ENCODE measurements around the gene CDYL.

Gene CDYL

DNA sequence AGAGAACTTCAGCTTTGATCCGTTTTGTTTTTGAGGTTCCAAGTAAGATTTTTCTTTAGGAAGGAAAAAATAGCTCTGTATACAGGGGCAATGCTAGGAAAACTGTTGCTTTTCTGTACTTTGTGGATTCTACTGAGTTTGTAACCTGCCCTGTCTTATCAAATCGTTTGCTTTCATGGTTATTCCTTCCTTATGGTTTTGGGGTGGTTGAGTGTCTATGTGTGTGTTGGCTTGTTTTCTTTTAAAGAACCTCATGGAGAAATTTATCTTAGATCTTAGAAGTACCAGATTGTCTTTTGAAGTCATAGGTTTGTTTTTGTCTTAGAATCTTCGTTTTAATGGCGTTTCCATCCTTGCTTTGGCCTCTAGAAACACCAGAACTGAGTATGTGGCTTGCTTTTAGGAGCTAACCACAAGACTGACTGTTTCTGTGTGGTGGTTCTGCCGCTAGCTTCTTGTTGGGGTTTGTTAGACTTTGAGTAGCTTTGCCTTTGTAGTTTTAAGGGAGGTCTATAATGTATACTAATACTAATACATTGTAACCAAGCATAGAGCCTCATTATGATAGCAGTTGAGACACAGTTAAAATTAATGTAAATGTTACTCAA is 140.9 kb downstream of the CDYL start:
- no peak overlapping the region for H3K4me3 ChIP-seq (ENCODE audit: low read length)
- DNase-seq (ENCODE audit: low read depth, low spot score), result peak; percentile 94

DNA sequence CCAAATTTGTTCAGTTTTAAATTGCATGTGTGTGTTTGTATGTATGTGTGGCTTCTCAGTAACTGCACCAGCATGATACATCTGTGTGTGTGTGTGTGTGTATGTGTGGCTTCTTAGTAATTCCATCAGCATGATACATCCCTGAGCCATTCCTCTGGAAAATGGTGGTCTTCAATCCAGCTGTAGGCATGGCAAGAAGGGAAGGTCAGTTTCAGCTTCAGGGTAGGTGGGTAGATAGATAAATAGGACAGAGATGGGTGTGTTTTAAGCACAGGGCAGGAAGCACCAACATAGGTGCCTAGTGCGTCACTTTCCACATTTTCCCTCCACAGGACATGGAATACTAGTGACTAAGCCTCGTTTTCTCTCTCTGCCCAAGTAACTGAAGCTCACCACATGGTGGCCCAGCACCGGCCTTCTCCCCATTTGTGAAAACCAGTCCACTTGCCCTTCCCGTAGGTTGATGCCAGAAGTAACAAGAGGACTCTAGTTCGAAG is 144.8 kb downstream of the CDYL start:
- DNase-seq (ENCODE audit: low read depth, low spot score), result no peak
- no peak overlapping the region for H3K4me3 ChIP-seq (ENCODE audit: low read length)

DNA sequence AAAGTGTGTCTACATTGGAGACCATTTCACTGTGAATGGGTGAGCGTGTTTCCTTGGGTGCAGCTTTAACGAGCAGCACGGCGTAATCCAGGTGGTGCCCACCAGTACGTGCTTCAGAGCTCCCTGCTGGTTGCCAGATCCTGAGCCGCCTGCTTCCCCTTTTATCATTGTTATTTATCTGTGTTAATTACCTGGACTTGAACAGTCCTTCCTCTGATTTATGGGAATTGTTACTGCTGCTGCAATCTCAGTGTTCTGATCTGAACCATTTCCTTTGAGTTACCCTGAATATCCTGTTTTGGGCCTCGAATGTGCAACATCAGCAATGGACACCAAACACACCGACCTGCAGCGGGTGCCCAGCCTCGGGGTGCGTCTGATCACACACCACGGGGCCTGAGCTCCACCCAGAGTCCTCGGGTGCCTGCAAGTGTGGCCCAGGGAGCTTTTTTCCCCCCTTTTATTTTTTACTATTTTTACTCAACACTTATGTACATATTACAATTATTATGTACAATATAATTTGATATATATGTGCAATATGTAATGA is 146.4 kb downstream of the CDYL start:
- no peak for DNase-seq (ENCODE audit: low read depth, low spot score)
- H3K4me3 ChIP-seq (ENCODE audit: low read length), result no peak overlapping the region

DNA sequence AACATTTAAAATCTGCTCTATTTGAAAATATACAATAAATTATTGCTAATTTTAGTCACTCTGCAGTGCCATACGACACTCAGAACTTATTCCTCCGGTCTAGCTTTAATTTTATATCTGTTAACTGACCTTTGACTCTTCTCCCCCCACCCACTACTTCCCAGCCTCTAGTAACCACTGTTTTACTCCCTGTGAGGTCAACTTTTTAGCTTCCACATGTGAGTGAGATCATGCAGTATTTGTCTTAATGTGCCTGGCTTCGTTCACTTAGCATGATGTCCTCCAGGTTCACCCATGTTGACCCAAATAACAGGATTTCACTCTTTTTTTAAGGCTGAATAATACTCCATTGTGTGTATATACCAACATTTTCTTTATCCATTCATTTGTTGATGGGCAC is 146.9 kb downstream of the CDYL start:
- no peak for DNase-seq (ENCODE audit: low read depth, low spot score)
- no peak overlapping the region for H3K4me3 ChIP-seq (ENCODE audit: low read length)

DNA sequence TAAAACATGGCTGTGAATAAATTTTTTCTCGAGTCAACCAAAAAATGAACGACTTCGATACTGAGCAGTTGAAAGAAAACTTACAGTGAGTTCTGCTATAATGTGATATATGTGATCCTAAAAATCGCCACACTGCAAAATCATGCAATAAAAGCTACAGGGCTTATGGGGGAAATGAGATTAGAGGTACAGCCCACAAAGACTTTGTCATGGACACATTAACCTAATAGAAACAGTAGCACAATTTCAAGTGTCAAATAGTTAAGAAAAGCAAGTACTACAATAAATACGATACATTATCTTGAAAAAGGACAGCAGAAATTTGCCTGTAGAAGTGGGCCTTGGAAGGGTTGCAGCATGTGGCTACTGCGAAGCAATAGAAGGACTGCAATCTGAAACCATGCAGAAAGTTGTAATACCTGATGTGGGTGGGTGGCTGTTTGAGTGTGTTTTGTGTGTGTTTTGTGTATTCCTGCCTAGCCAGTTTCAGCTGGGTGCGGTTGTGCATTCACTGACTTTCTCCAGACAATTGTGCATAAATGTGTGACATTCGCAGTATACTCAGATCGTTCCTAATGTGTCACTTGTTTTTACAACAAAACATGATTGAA is 148.6 kb downstream of the CDYL start:
- no peak overlapping the region for H3K4me3 ChIP-seq (ENCODE audit: low read length)
- no peak for DNase-seq (ENCODE audit: low read depth, low spot score)

DNA sequence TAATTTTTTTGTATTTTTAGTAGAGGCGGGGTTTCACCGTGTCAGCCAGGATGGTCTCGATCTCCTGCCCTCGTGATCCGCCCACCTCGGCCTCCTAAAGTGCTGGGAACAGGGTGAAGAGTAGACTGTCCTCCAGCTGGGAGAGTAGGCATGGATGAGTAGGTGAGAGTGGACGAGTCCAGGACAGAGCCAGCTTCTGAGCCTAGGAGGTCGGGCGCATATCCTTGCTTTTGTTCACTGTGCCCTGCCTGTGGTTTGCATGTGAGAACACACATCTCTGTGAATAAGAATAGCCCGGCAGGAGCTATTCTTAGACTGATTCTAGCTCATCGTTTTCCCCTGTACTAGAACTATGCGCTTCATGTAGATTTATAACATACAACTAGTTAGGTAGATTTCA is 149.4 kb downstream of the CDYL start:
- no peak for DNase-seq (ENCODE audit: low read depth, low spot score)
- no peak overlapping the region for H3K4me3 ChIP-seq (ENCODE audit: low read length)

DNA sequence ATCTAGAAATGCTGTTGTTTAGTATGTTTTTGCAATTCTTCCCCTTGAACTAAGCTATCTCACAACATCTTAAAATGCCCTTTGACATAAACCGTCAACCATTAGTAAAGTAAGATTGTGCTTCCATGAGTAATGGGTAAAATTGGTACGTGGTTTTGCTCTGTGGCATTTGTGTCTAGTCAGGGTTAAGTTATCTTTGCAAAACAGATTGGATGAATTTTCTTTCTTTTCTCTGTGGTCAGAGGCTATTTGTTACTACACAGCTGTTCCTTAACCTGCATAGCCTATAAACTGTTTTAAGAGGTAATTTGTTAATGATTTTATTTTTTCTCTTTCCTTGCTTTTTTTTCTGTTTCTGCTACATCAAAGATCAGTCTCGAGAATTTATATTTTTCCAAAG is 152.2 kb downstream of the CDYL start:
- peak; percentile 88 for DNase-seq (ENCODE audit: low read depth, low spot score)
- H3K4me3 ChIP-seq (ENCODE audit: low read length), result no peak overlapping the region

DNA sequence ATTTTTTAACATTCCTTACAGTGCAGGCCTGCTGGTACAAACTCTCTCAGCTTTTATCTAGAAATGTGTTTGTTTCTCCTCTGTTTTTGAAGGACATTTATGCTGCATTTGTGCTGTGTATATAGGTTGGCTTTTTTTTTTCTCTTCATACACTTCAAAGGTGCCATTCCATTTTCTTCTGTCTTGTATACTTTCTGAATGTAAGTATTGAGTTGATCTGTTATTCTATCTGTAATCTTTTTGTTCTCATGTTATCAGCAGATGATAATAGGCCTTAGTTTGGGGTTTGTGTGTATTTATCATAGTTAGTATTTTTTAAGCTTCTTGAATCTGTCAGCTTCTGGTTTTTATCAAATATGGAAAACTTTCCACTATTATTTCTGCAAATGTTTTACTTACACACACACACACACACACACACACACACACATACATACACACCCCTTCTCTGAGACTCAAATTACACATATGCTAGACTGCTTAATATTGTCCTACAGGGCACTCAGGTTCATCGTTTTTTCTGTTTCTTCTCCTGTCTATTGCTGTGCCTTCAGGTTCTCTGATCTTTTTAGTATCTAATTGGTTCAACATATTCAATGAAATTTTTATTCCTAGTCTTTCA is 153.0 kb downstream of the CDYL start:
- no peak overlapping the region for H3K4me3 ChIP-seq (ENCODE audit: low read length)
- no peak for DNase-seq (ENCODE audit: low read depth, low spot score)

DNA sequence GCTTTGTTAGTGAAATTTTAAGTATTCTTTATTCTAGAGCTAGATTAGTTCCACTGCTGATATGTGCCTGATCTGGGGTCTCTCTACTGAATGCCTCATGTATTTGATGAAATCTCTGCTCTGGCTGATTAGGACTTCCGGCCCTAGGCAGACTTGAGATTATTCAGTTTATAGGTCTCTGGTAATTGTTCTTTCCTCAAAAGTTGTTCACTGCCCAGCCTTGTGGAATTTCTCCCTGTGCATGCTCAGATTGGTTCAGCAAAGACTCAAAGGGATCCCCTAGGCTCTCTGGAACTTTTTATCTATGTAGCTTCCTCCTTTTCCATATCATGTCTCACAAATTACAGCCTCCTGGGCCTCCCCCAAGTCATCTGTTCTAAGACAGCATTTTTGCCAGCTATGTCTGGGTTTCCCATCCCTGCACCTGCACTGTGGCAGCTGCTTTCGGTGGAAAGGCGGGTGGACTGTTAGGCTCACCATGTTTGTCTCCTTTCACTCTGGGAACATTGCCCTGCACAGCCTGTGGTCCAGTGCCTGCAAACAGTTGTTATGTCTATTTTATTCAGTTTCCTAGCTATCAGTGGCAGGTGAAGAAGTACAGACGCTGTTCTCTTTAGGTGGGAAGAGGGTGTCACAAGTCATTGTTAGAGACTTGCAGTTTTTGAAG is 154.0 kb downstream of the CDYL start:
- DNase-seq (ENCODE audit: low read depth, low spot score), result no peak
- H3K4me3 ChIP-seq (ENCODE audit: low read length), result no peak overlapping the region

DNA sequence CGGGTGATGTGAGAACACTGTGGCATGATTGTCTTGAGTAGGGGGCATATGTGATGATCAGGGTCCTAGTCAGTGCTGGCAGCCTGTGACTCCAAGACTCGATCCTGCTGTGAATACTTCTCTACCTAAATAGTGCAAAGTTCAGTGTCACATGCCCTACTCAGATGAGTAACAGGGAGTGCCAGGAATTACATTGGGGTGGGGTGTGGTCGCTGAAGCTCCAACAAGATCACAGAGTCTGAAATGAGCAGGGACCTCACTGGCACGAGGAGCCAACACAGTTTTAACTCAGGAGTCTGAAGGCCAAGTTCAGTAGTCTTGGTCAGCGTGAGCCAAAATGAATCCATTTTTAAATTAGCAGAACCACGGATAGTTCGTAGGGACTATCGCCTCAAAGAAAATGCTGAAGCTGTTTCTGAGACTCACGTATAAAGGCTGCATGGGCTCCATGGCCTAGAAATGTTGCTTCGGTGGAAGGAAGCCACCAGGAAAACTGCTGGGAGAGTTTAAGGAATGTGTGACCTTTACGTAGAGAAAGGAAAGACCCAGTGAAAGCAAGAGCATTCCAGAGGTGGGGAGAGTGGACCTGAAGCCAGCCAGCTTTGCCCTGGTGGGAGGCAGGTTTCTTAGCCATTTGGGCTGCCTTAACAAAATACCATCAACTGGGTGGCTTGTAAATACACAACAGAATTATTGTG is 155.5 kb downstream of the CDYL start:
- no peak for DNase-seq (ENCODE audit: low read depth, low spot score)
- H3K4me3 ChIP-seq (ENCODE audit: low read length), result no peak overlapping the region

DNA sequence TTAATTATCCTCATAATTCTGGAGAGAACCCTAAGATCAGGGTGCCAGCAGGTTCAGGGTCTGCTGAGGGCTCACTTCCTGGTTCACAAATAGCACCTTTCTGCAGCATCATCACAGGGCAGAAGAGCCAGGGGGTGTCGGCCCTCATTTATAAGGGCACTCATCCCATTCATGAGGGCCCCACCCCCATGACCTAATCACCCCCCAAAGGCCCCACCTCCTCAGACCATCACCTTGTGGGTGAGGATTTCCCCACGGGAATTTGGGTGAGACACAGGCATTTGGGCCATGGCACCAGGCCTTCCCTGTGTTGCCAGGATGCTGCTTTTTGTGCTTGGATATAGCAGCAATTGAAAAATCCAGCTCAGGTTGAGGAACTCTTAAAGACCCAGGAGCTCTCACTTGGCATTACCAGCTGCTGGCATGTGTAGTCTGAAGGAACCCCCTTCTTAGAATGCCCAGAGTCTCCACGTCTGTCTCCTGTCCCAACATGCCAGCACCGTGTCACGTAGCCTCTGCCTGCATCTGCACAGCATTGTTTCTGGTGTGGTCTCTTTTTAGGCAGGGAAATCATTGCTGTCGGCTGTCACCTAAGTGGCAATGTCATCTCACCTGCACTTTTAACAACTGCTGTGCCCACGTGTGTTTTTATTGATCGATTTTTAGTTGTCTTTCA is 156.2 kb downstream of the CDYL start:
- DNase-seq (ENCODE audit: low read depth, low spot score), result no peak
- H3K4me3 ChIP-seq (ENCODE audit: low read length), result no peak overlapping the region

DNA sequence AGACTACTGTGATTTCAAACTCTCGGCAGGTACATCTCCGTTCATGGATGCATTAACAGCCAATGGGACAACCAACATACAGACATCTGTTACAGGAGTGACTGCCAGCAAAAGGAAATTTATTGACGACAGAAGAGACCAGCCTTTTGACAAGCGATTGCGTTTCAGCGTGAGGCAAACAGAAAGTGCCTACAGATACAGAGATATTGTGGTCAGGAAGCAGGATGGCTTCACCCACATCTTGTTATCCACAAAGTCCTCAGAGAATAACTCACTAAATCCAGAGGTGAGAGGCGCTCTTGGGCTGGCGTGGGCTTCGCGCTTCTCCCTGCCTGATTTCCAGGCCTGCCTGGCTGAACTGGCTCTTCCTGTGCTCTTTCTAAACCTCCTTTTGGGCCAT is 159.3 kb downstream of the CDYL start:
- H3K4me3 ChIP-seq (ENCODE audit: low read length), result no peak overlapping the region
- DNase-seq (ENCODE audit: low read depth, low spot score), result peak; percentile 52

DNA sequence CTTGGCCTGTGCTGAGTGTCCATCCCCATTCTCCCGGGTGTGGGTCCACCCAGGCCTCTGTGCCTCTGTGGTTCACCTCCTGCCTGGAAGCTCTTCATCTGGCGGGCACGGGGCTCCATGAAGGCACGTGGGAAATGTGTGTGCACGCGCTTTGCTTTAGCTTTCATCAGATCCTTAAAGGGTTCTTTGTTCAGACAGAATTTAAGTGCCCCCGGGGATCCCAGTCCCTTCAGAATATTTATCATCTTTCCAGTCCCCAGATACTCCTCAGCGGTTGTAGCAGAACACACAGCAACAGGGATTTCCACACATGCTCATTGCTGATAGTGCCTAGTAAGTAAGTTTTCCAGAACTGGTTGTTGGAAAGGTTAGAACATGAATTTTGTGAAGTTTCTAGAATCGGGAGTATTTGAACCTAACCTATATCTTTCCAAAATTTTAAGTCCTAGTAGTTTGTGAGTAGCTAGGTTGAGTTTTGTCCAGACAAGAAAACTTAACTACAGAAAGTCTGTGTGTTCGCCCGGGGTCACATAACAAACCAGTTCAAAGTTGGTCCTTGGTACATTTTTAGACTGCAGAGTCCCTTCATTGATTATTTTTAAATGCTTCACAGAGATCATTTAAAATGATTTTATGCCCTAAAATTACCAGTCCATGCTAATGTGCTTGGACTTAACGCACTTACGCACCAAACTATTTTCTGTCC is 159.9 kb downstream of the CDYL start:
- no peak for DNase-seq (ENCODE audit: low read depth, low spot score)
- H3K4me3 ChIP-seq (ENCODE audit: low read length), result no peak overlapping the region

DNA sequence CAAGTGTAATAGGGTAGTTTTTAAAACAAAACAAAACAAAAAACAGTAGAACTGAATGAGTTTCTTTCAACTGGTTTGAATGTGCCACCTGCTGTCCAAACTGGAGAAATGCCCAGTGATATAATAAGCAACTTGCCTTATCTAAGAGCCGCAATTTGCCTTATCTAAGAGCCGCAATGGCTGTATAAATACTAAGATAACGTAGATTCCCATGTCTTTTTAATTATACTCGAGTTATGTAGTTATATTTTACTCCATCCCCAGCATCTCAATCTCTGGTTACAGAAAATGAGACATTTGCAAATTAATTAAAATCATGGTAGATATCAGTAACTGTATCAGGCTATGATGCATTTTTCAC is 160.5 kb downstream of the CDYL start:
- peak; percentile 59 for DNase-seq (ENCODE audit: low read depth, low spot score)
- H3K4me3 ChIP-seq (ENCODE audit: low read length), result no peak overlapping the region

DNA sequence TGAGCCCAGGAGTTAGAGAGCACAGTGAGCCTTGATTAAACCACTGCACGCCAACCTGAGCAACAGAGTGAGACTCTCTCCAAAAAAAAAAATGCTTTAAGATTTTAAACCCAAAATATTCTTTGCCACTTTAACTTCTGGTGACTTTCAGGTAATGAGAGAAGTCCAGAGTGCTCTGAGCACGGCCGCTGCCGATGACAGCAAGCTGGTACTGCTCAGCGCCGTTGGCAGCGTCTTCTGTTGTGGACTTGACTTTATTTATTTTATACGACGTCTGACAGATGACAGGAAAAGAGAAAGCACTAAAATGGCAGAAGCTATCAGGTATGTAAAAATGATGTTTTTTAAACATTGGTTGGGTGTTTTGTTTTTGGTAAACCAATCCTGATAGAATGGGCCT is 161.2 kb downstream of the CDYL start:
- H3K4me3 ChIP-seq (ENCODE audit: low read length), result no peak overlapping the region
- DNase-seq (ENCODE audit: low read depth, low spot score), result no peak

DNA sequence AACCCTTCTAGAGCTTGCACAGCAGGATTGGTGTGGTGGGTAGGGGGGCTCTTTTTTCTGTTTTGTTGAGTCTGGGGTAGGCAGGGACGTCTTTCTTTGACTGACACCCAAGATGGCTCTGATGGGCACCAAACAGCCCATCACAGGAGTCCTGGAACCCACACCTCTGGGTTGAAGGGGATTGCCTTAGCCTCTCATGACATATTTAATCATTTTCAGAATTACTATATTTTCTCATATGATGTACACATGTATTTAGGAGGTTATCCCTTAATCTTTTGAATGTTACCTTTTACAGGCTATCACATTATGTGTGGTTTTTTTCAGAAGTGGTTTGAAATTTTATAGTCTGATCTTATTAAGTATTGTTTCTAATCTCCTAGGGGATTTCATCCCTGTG is 163.0 kb downstream of the CDYL start:
- no peak overlapping the region for H3K4me3 ChIP-seq (ENCODE audit: low read length)
- DNase-seq (ENCODE audit: low read depth, low spot score), result no peak

DNA sequence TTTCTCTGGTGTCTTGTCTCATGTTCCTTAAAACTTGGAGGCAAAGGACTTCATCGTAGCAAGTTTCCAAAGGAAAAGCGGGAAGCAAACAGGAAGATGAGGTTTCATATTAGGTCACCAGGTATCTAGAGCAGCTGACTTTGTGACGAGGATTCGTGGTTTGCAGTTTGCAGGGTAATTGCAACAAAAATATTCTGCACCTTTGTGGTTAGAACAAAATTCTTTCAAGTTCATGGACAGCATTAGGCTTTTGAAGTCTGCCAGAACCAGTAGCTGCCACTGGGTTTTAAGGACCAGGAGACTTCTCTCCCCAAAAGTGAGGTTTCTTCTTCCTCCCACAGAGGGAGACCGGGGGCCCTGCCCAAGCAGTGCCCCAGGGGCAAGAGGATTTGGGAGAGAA is 164.2 kb downstream of the CDYL start:
- H3K4me3 ChIP-seq (ENCODE audit: low read length), result no peak overlapping the region
- no peak for DNase-seq (ENCODE audit: low read depth, low spot score)

Data from Jurkat, Clone E6-1 (cell line).